Stimulated activated CD4-positive, alpha-beta T cell treated with anti-CD3 and anti-CD28 coated beads, Interleukin-1b, Interleukin-23, amount 100 ng/mL, for 24 hours (primary cell): ENCODE measurements around the gene EPHA8.

Source experiments
- DNase-seq, 4 experiments: peaks; one replicate each; pipeline ENCODE4 v3.0.0-alpha.2; 2020; ENCODE audit warnings: low read depth in 4 of 4, low spot score in 1 of 4

Gene EPHA8

DNA sequence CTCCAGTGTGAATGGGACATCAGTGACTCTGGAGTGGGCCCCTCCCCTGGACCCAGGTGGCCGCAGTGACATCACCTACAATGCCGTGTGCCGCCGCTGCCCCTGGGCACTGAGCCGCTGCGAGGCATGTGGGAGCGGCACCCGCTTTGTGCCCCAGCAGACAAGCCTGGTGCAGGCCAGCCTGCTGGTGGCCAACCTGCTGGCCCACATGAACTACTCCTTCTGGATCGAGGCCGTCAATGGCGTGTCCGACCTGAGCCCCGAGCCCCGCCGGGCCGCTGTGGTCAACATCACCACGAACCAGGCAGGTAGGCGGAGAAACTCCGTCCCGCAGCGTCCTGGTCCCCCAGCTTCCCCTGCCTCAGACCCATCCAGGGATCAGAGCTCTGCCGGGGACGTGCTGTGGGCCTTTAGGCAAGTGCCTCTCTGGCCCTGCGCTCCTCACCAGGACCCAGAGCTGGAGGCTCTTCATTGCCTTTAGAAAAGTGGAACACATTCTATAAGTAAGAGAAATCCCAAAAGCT, 25.7 kb downstream of the EPHA8 start:
- DNase-seq = no peak

GRCh38 chr1:22591576-22591975, 28.3 kb downstream of the EPHA8 start:
- no peak for DNase-seq

- DNase-seq = no peak
These were observed 28.8 kb downstream of the EPHA8 start for GRCh38 chr1:22592051-22592450.

DNA sequence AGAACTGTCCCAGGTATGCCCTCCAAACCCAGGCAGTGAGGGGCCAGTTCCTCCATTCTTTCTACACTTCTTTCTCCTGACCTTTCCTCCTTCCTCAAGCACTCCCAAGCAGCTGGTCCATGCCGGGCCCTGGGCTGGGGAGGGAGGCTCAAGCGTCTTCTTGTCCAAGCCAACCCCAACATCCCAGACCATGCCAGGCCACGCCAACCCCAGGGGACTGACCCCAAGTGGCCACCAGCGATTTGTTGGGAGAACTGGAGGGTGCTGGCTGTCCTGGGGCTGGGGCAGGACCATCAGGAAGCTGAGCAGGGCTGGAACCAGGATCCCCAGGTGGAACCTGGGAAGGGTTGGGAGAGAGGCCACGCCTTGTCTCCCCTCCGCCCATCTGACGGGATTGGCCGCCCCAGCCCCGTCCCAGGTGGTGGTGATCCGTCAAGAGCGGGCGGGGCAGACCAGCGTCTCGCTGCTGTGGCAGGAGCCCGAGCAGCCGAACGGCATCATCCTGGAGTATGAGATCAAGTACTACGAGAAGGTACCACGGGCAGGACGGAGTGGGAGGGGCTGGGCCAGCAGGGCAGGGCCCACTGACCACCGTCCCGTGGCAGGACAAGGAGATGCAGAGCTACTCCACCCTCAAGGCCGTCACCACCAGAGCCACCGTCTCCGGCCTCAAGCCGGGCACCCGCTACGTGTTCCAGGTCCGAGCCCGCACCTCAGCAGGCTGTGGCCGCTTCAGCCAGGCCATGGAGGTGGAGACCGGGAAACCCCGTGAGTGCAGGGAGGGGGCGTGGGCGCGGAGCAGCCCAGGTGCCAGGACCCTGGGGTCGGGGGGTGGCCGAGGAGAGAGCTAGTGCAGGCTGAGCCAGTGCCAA, 29.9 kb downstream of the EPHA8 start:
- no peak for DNase-seq

DNA sequence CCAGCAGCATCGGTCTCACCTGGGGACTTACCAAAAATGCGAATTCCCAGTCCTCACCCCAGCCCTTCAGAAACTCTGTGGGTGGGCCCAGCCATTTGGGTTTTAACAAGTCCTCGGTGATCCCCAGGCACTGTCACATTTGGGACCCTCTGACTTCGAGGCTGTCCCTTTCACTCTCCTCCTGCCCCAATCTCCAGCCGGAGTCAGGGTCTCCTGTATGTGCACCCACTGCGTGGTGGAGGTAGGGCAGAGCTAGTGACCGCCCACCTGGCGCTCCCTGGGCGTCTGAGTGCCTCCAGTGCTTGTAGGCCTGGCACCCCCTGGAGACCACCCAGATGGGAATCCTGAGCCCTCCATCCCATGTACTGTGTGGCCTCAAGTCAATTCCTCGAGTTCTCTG, 31.1 kb downstream of the EPHA8 start:
- DNase-seq = no peak

DNA sequence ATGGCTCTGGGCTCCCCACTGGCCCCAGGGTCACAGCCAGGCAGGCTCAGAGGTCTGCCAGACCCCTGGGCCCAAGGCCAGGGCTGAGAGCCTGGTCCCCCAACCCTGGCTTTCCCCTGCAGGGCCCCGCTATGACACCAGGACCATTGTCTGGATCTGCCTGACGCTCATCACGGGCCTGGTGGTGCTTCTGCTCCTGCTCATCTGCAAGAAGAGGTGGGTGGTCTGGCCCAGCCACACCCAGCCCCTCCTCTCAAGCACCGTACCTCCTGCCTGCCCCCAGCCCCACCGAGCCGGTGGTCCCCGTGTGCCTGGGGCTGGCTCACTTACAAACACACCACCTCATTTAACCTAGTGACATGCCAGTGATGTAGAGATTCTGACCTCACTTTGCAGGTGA, 31.8 kb downstream of the EPHA8 start:
- DNase-seq = no peak

- no peak for DNase-seq
These were observed 34.1 kb downstream of the EPHA8 start for GRCh38 chr1:22597301-22597965.

DNA sequence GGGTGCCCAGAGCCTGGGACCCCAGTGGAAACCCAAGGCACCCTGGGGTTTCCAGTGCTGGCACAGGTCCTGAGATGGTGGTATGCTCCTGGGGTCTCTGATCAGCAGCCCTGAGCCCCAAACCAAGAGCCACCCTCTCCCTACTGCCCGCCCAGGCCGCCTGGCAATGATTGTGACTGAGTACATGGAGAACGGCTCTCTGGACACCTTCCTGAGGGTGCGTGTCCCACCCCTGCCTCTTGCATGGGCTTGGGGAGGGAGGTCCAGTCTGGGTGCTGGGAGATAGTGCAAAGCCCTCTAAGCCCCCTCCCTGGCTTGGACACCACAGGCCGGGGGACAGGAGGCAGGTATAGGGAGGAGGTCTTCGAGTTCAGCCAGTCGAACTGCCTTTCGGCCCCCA, 34.7 kb downstream of the EPHA8 start:
- DNase-seq = no peak

- no peak for DNase-seq
These were observed 35.4 kb downstream of the EPHA8 start for GRCh38 chr1:22598736-22599135.

- DNase-seq = no peak
These were observed 37.0 kb downstream of the EPHA8 start for GRCh38 chr1:22600071-22600816.

GRCh38 chr1:22600817-22601605, 37.7 kb downstream of the EPHA8 start:
- no peak for DNase-seq

GRCh38 chr1:22601610-22602009, 38.3 kb downstream of the EPHA8 start:
- DNase-seq = no peak

DNA sequence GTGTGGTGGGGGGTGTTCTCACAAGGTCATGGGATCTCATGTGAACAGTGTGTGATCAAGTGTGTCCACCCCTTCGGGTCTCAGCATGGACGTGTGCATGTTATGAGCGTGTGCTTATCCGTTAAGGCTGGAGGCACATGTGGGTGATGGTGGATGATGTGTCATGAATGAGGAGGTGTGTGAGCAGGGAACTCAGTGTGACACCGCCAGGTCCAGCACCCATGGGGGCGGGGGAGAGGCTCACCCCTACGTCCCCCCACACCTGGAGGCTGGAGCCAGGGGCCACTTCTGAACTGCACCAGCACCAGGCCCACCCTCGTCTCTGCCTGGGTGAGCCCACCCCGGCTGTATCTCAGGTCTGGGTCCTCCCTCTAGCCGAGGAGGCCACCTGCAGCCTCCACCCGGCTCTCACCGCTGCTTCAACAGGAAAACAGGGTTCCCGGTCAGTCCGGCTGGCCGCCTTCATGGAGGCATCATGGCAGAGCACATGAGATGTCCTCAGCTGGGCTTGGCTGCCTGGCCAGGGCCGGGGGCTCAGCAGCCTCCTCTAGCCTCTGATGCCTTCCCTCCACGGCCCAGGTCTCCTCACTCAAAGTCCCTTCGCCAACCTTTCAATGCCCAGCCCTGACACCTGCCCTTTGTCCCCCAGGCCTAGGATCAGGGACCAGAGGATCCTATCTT, 38.9 kb downstream of the EPHA8 start:
- DNase-seq = no peak

DNA sequence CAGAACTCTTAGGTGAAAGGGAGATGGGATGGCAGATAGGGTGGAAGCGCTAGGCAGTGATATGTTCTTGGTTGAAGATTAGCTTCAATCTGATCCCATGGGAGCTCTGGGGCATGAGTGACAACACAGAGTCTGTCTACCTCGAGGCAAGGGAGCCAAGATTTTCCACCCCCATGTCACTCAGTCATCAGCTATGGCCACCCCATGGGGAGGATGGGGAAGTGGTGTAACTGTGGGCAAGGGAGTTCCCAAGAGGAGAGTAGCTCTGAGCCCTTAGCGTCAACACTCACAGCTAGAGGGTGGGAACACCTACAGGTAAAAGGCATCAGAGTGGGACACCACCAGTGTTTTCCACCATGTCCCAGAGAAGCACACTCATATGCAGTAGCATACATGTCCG, 42.9 kb downstream of the EPHA8 start:
- DNase-seq = no peak

- DNase-seq = no peak
These were observed 43.9 kb downstream of the EPHA8 start for GRCh38 chr1:22607154-22607553.

DNA sequence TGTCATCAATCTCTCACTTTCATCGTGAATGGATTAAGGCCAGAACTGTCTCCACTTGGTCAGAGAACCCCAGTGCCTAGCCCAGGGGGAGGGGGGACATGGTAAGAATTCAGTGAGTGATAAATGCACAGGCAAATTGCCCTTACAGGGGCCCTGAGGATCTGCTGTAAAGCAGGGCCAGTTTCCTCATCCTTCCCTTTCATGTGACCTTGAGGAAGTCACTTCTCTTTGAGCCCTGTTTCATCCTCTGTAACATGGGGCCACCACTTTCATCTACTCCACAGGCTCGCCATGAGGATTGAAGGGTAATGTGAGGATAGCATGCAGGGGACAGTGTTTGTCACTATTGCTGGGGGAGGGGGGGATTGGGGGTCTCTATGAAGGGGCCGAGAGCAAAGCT, 45.1 kb downstream of the EPHA8 start:
- DNase-seq = no peak

GRCh38 chr1:22609291-22609690, 46.0 kb downstream of the EPHA8 start:
- DNase-seq = no peak

GRCh38 chr1:22611530-22611947, 48.2 kb downstream of the EPHA8 start:
- DNase-seq = peak in 1 of 4 experiments; percentile 5

DNA sequence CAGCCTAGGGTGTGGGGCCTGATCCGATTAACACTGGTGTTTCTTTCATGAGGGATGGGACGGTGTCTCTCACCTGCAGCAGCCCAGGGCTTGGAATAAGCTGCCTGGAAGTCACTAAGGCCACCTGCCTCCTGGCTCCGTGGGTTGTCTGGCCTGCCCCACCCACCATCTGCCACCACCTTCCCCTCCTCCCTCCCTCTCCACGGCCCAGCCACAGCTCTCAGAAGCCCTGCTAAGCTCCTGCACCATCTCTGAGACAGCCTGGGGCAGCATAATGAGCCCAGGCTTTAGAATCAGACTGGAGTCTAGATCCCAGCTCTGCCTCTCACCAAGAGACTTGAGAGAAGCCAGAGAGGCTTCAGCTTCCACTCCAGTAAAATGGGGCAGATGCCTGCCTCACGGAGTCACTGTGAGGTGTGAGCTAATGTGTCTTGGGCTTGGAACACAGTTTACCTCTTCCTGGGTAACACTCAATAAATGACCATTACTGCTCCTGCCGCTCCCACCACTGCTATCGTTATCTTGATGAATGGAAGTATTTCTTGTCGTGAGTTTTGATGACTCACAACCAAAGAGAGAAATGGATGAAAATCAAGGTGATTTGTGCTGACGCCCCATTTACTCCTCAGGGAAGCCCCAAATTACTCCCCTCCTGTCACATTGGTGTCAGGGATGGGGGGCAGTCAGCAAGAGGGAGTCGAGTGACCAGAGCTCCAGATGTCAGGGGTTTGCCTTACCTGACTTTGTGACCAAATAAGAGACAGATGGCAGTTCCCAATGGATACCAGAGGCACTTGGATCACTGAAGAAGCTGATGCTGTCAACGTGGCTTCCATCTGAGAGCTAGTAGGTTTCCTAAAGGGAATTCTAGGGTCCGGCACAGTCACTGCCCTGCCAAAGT, 49.6 kb downstream of the EPHA8 start:
- no peak for DNase-seq
